Measurements from ENCODE around the gene BMI1. TPM values are rescaled to one million over a fixed set of nuclear protein-coding genes. Genes with fewer than 3 reads are reported as not detected.

The BMI1 gene
- total RNA-seq, 1 experiment from 2014 or later, result 3.4 TPM

GRCh38 chr10:22317076-22317370, 3.9 kb upstream of the BMI1 start:
- no peak for ATAC-seq
- no peaks in the 10 kb centered on the region for H3K9me3 Mint-ChIP-seq
- peak overlapping the region; percentile 73 for H3K4me3 Mint-ChIP-seq
- ChIA-PET POLR2A (interaction anchor here (1.3 kb wide), 1 partner anchor 28 kb away, joined by 6 read pairs; the partner anchor contains the start of gene SPAG6), CTCF (no interaction called here)
- TF ChIP-seq PRRX2 (CRISPR knock-in tag; IDR thresholded peaks at IDR 0.05) (no peak), ZNF219 (CRISPR knock-in tag; IDR thresholded peaks at IDR 0.05; ENCODE audit: borderline replicate concordance) (no peak), ZNF281 (CRISPR knock-in tag; IDR thresholded peaks at IDR 0.05) (no peak), RORB (CRISPR knock-in tag; IDR thresholded peaks at IDR 0.05) (no peak), ATF6 (CRISPR knock-in tag; IDR thresholded peaks at IDR 0.05) (no peak), TEAD1 (CRISPR knock-in tag; IDR thresholded peaks at IDR 0.05) (no peak), GABPB1 (CRISPR knock-in tag; IDR thresholded peaks at IDR 0.05) (no peak), NFE2L1 (CRISPR knock-in tag; IDR thresholded peaks at IDR 0.05) (no peak), TEAD4 (CRISPR knock-in tag; IDR thresholded peaks at IDR 0.05) (no peak), ZBTB21 (CRISPR knock-in tag; IDR thresholded peaks at IDR 0.05; ENCODE audit: borderline replicate concordance) (no peak), CREB1 (CRISPR knock-in tag; IDR thresholded peaks at IDR 0.05) (no peak)
- no peak for DNase-seq (ENCODE audit: low spot score)
- H3K36me3 Mint-ChIP-seq, result no peaks in the 10 kb centered on the region
- H3K27ac Mint-ChIP-seq, result no peak overlapping the region
- peaks cover 39% of the 10 kb centered on the region for H3K4me1 Mint-ChIP-seq
- peaks cover 83% of the 10 kb centered on the region for H3K27me3 Mint-ChIP-seq (ENCODE audit: low read depth)

- DNase-seq (ENCODE audit: low spot score), result no peak
- no peaks in the 10 kb centered on the region for H3K9me3 Mint-ChIP-seq
- CTCF ChIA-PET, result interaction anchor here (0.6 kb wide), 1 partner anchor 22 kb away, joined by 3 read pairs; no protein-coding TSS in a partner anchor
- H3K4me3 Mint-ChIP-seq, result peak overlapping the region; percentile 29; the same call in 1 of the 2 replicates
- peaks cover 88% of the 10 kb centered on the region for H3K27me3 Mint-ChIP-seq (ENCODE audit: low read depth)
- H3K27ac Mint-ChIP-seq, result no peak overlapping the region
- POLR2A ChIA-PET, result no interaction called here
- H3K36me3 Mint-ChIP-seq, result no peaks in the 10 kb centered on the region
- ATAC-seq, result no peak
- peaks cover 48% of the 10 kb centered on the region for H3K4me1 Mint-ChIP-seq
- TF ChIP-seq KAT7 (CRISPR knock-in tag; IDR thresholded peaks at IDR 0.05; ENCODE audit: borderline replicate concordance), result no peak
- no peak for TF ChIP-seq FOXP4 (CRISPR knock-in tag; IDR thresholded peaks at IDR 0.05)
- no peak for TF ChIP-seq E2F1 (CRISPR knock-in tag; IDR thresholded peaks at IDR 0.05)
- TF ChIP-seq ZNF317 (CRISPR knock-in tag; IDR thresholded peaks at IDR 0.05; ENCODE audit: borderline replicate concordance, low read depth), result no peak
- no peak for TF ChIP-seq E2F4 (CRISPR knock-in tag; IDR thresholded peaks at IDR 0.05; ENCODE audit: borderline replicate concordance, low read depth)
- no peak for TF ChIP-seq CTCF (IDR thresholded peaks at IDR 0.05)
- no peak for TF ChIP-seq GRHL2 (CRISPR knock-in tag; IDR thresholded peaks at IDR 0.05; ENCODE audit: insufficient replicate concordance, severe bottlenecking)
- no peak for TF ChIP-seq FOXP1 (CRISPR knock-in tag; IDR thresholded peaks at IDR 0.05; ENCODE audit: borderline replicate concordance)
- no peak for TF ChIP-seq TCF7 (CRISPR knock-in tag; IDR thresholded peaks at IDR 0.05; ENCODE audit: low read depth)
- TF ChIP-seq USF1 (CRISPR knock-in tag; IDR thresholded peaks at IDR 0.05), result no peak
Observed at GRCh38 chr10:22317771-22318565, 2.9 kb upstream of the BMI1 start.
